NCI-H187 (cell line): ENCODE results near the gene CAMK1D.
"Not testable (repeated sequence)": the region's sequence is repeated elsewhere in the genome, so short reads cannot be mapped to it uniquely, and the experiment has no call there.

ENCODE experiments used
- DNase-seq, 2 experiments: peaks; one replicate each; lab custom pipeline; 2025; lab: John Stamatoyannopoulos, UW

CAMK1D gene

GRCh38 chr10:12518024-12518423 is 168.7 kb downstream of the CAMK1D start:
- no peak for DNase-seq

GRCh38 chr10:12521423-12521822 is 172.1 kb downstream of the CAMK1D start:
- no peak for DNase-seq

- no peak for DNase-seq
Measured at GRCh38 chr10:12526311-12526710, 177.0 kb downstream of the CAMK1D start.

GRCh38 chr10:12529976-12530375 is 180.6 kb downstream of the CAMK1D start:
- DNase-seq, result no peak

- no peak for DNase-seq
Measured at GRCh38 chr10:12531305-12532220, 182.2 kb downstream of the CAMK1D start.

- DNase-seq, result no peak
Measured at GRCh38 chr10:12533151-12533550, 183.8 kb downstream of the CAMK1D start.

GRCh38 chr10:12533723-12534122 is 184.4 kb downstream of the CAMK1D start:
- DNase-seq, result no peak

GRCh38 chr10:12534824-12535223 is 185.5 kb downstream of the CAMK1D start:
- DNase-seq, result no peak

- no peak for DNase-seq
Measured at GRCh38 chr10:12535656-12536055, 186.3 kb downstream of the CAMK1D start.

GRCh38 chr10:12538491-12538995 is 189.2 kb downstream of the CAMK1D start:
- no peak for DNase-seq

GRCh38 chr10:12539350-12540164 is 190.2 kb downstream of the CAMK1D start:
- no peak for DNase-seq

GRCh38 chr10:12540341-12540781 is 191.0 kb downstream of the CAMK1D start:
- DNase-seq, result peak in 1 of 2 experiments; percentile 40

GRCh38 chr10:12541446-12542067 is 192.2 kb downstream of the CAMK1D start:
- no peak for DNase-seq

- no peak for DNase-seq
Measured at GRCh38 chr10:12542133-12542670, 192.9 kb downstream of the CAMK1D start.

- DNase-seq, result no peak
Measured at GRCh38 chr10:12543589-12543988, 194.2 kb downstream of the CAMK1D start.

- not testable (repeated sequence) for DNase-seq
Measured at GRCh38 chr10:12546160-12546802, 196.9 kb downstream of the CAMK1D start.

GRCh38 chr10:12547301-12547771 is 198.0 kb downstream of the CAMK1D start:
- DNase-seq, result no peak

GRCh38 chr10:12549297-12549696 is 199.9 kb downstream of the CAMK1D start:
- DNase-seq, result no peak

GRCh38 chr10:12550994-12551393 is 201.6 kb downstream of the CAMK1D start:
- no peak for DNase-seq

- DNase-seq, result peak in 1 of 2 experiments; percentile 14
Measured at GRCh38 chr10:12556039-12556438, 206.7 kb downstream of the CAMK1D start.

- DNase-seq, result no peak
Measured at GRCh38 chr10:12559578-12560178, 210.3 kb downstream of the CAMK1D start.
